K562 (cell line): Measurements from ENCODE around the gene AMBRA1.

ENCODE experiments used
- CEBPZ ChIP-seq: fragments of 150-350 bp; IDR thresholded peaks from 2 replicates; pipeline ENCODE4 v1.6.1; 2014; ENCODE audit warnings: low read depth, mild to moderate bottlenecking, low read length, borderline replicate concordance
- HOXB6 ChIP-seq: fragments of 250-450 bp; sonication (Bioruptor Pico); IDR thresholded peaks from 2 replicates; pipeline ENCODE4 v1.5.1; 2022; ENCODE audit warnings: mild to moderate bottlenecking, borderline replicate concordance
- PCBP1 ChIP-seq: fragments of 200-400 bp; formaldehyde crosslinking; IDR thresholded peaks from 2 replicates; pipeline ENCODE4 v1.6.1; 2018; ENCODE audit warnings: mild to moderate bottlenecking, low read depth, low read length; ENCODE audit not compliant: poor library complexity, severe bottlenecking
- PTBP1 ChIP-seq: fragments of 200-400 bp; formaldehyde crosslinking; IDR thresholded peaks from 2 replicates; pipeline ENCODE4 v1.6.1; 2017; ENCODE audit warnings: low read depth, low read length
- ZNF639 ChIP-seq, 2 experiments: fragments of 200-800 bp in 1 of 2; sonication (Bioruptor generic) in 1 of 2; sonication (generic) in 1 of 2; formaldehyde crosslinking in 1 of 2; IDR thresholded peaks in 1 of 2; conservative IDR thresholded peaks in 1 of 2; 2 replicates each; pipeline versions ENCODE4 v1.5.0 to v1.6.1; 2016 to 2020; ENCODE audit warnings: missing compliant biosample characterization in 1 of 2, missing genetic modification characterization in 1 of 2, missing genetic modification reagents in 1 of 2
- TF ChIP-seq, protein P1 (sequence below), 3 experiments: IDR thresholded peaks in 2 of 3; conservative IDR thresholded peaks in 1 of 3; 2 replicates each; pipeline ENCODE4 v1.5.1; 2011 to 2012; ENCODE audit warnings: low read length in 3 of 3, mild to moderate bottlenecking in 3 of 3, control low read depth in 2 of 3, improper control_type of control experiment in 1 of 3, inconsistent platforms in 1 of 3, low read depth in 1 of 3, mixed read lengths in 1 of 3, moderate library complexity in 1 of 3; ENCODE audit not compliant: insufficient read depth in 2 of 3
- TF ChIP-seq, protein P2 (sequence below): sonication (generic); formaldehyde crosslinking; IDR thresholded peaks from 2 replicates; pipeline ENCODE4 v1.8.1; 2023; ENCODE audit warnings: mild to moderate bottlenecking, missing genetic modification reagents

DNA sequence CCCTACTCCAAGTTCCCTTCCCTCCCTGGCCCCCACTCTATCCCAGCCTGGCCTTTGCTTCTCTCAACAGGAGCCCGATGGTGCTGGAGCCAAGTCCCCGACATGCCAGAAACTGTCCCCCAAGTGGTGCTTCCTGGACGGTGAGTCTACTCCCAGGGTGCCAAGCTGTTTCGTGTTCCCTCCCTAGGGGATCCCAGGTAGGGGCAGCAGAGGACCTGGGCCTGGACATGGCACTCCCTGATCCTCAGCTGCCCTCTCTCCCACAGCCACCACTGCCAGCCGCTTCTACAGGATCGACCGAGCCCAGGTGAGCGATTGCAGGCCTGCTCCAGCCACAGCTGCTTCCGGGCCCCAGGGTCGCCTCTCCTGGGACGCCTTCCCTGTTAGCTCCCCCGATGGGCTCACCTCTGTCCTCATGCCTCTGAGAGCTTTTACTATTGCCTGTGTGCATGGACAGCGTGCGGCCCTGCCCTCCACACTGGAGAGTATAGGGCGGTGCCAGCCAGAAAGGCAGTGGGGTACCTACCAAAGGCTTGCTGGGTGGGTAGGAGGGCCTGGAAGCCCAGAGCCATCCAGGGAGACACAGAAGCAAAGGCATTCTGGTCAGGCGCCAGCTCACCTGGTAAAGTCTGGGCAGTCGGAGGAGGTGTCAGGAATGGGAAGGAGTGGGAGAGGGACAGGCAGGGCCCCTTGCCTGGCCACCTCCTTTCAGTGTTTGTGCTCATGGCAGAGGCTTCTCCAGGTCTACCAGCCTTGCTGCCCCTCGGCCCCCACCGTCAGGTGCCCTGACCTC, 217.4 kb downstream of the AMBRA1 start:
- TF ChIP-seq PCBP1: no peak
- no peak for TF ChIP-seq PTBP1
- TF ChIP-seq, protein P1, sequence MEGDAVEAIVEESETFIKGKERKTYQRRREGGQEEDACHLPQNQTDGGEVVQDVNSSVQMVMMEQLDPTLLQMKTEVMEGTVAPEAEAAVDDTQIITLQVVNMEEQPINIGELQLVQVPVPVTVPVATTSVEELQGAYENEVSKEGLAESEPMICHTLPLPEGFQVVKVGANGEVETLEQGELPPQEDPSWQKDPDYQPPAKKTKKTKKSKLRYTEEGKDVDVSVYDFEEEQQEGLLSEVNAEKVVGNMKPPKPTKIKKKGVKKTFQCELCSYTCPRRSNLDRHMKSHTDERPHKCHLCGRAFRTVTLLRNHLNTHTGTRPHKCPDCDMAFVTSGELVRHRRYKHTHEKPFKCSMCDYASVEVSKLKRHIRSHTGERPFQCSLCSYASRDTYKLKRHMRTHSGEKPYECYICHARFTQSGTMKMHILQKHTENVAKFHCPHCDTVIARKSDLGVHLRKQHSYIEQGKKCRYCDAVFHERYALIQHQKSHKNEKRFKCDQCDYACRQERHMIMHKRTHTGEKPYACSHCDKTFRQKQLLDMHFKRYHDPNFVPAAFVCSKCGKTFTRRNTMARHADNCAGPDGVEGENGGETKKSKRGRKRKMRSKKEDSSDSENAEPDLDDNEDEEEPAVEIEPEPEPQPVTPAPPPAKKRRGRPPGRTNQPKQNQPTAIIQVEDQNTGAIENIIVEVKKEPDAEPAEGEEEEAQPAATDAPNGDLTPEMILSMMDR (IDR thresholded peaks at IDR 0.05 in 2 of 3, conservative IDR thresholded peaks at IDR 0.05 in 1 of 3; ENCODE audit: insufficient read depth in 2 of 3, low read depth in 1 of 3, low read length in 3 of 3): no peak
- no peak for TF ChIP-seq CEBPZ
- TF ChIP-seq, protein P2, sequence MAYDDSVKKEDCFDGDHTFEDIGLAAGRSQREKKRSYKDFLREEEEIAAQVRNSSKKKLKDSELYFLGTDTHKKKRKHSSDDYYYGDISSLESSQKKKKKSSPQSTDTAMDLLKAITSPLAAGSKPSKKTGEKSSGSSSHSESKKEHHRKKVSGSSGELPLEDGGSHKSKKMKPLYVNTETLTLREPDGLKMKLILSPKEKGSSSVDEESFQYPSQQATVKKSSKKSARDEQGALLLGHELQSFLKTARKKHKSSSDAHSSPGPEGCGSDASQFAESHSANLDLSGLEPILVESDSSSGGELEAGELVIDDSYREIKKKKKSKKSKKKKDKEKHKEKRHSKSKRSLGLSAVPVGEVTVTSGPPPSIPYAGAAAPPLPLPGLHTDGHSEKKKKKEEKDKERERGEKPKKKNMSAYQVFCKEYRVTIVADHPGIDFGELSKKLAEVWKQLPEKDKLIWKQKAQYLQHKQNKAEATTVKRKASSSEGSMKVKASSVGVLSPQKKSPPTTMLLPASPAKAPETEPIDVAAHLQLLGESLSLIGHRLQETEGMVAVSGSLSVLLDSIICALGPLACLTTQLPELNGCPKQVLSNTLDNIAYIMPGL (CRISPR knock-in tag): no peak
- no peak for TF ChIP-seq HOXB6 (CRISPR knock-in tag)
- no peak for TF ChIP-seq ZNF639 (CRISPR knock-in tag; conservative IDR thresholded peaks at IDR 0.05 in 1 of 2, IDR thresholded peaks at IDR 0.05 in 1 of 2)
